ENCODE data around the gene DNAJB7.

DNA sequence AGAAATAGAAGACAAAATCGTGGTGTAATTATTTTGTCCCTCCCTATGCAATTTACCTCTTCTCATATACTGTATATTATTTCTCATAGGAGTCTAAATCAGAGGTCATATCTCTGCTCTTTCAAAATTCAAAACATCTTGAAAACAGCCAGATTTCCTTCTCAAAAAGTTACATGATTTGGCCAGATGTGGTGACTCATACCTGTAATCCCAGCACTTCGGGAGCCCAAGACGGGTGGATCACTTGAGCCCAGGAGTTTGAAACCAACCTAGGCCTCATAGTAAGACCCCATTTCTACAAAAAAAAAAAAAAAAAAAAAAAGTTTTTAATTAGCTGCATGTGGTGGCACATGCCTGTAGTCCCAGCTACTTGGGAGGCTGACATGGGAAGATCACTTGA lies 29.0 kb upstream of the DNAJB7 start:
- TF ChIP-seq, protein P1, sequence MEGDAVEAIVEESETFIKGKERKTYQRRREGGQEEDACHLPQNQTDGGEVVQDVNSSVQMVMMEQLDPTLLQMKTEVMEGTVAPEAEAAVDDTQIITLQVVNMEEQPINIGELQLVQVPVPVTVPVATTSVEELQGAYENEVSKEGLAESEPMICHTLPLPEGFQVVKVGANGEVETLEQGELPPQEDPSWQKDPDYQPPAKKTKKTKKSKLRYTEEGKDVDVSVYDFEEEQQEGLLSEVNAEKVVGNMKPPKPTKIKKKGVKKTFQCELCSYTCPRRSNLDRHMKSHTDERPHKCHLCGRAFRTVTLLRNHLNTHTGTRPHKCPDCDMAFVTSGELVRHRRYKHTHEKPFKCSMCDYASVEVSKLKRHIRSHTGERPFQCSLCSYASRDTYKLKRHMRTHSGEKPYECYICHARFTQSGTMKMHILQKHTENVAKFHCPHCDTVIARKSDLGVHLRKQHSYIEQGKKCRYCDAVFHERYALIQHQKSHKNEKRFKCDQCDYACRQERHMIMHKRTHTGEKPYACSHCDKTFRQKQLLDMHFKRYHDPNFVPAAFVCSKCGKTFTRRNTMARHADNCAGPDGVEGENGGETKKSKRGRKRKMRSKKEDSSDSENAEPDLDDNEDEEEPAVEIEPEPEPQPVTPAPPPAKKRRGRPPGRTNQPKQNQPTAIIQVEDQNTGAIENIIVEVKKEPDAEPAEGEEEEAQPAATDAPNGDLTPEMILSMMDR (IDR thresholded peaks at IDR 0.05), result no peak
- TF ChIP-seq EZH2 (IDR thresholded peaks at IDR 0.05), result no peak

All from neural progenitor cell (in vitro differentiated cells).